LNCaP clone FGC (cell line): ENCODE results near the gene RETSAT.
"Not testable (repeated sequence)": the region's sequence is repeated elsewhere in the genome, so short reads cannot be mapped to it uniquely, and the experiment has no call there.

Source experiments
- DNase-seq: peaks from one replicate; pipeline ENCODE4 v3.0.0-alpha.2; 2011; ENCODE audit warnings: low read depth
- H3K4me3 ChIP-seq: 2 replicates; pipeline ENCODE4 v1.5.1; 2011; ENCODE audit warnings: mild to moderate bottlenecking, low read depth, low read length, control low read depth
- CTCF ChIP-seq: IDR thresholded peaks from 2 replicates; pipeline ENCODE4 v1.5.1; 2012; ENCODE audit warnings: mild to moderate bottlenecking; ENCODE audit not compliant: control insufficient read depth, insufficient read depth; ENCODE audit errors: extremely low read depth

The RETSAT gene

GRCh38 chr2:85326406-85327159 lies 27.7 kb downstream of the RETSAT start:
- H3K4me3 ChIP-seq = peak overlapping the region; percentile 81
- TF ChIP-seq CTCF = no peak
- DNase-seq = no peak

GRCh38 chr2:85325466-85325811 lies 28.9 kb downstream of the RETSAT start:
- TF ChIP-seq CTCF = no peak
- DNase-seq = no peak
- no peak overlapping the region for H3K4me3 ChIP-seq

- no peak for DNase-seq
- no peak overlapping the region for H3K4me3 ChIP-seq
- no peak for TF ChIP-seq CTCF
Measured at GRCh38 chr2:85324639-85325465, 29.5 kb downstream of the RETSAT start.

- not testable (repeated sequence) for H3K4me3 ChIP-seq, DNase-seq
Measured at GRCh38 chr2:85323988-85324367, 30.4 kb downstream of the RETSAT start.

- no peak for TF ChIP-seq CTCF
- no peak overlapping the region for H3K4me3 ChIP-seq
- no peak for DNase-seq
Measured at GRCh38 chr2:85323351-85323987, 30.9 kb downstream of the RETSAT start.

- no peak for TF ChIP-seq CTCF
- DNase-seq = no peak
- H3K4me3 ChIP-seq = no peak overlapping the region
Measured at GRCh38 chr2:85319796-85320195, 34.5 kb downstream of the RETSAT start.
